ENCODE measurements around the gene MEGF11. TPM values are rescaled to one million over a fixed set of nuclear protein-coding genes. Genes with fewer than 3 reads are reported as not detected.

Gene MEGF11
- total RNA-seq, 2 experiments from 2014 or later = 3.3 to 6.8 TPM

- BruUV-seq (replicated peaks) = no TSS peak
- H3K4me1 ChIP-seq (ENCODE audit: insufficient read depth, low read length, poor library complexity, severe bottlenecking) = peaks cover 23% of the 10 kb centered on the region
- no peak overlapping the region for H3K4me3 ChIP-seq (ENCODE audit: low read depth, low read length, poor library complexity, severe bottlenecking)
- no peaks in the 10 kb centered on the region for H3K36me3 ChIP-seq (ENCODE audit: insufficient read depth, low read length)
- no peaks in the 10 kb centered on the region for H3K79me2 ChIP-seq (ENCODE audit: insufficient read depth, low read depth, low read length)
- no peaks in the 10 kb centered on the region for H3K9me2 ChIP-seq (ENCODE audit: insufficient read depth, low read length)
- TF ChIP-seq EZH2phosphoT487 (IDR thresholded peaks at IDR 0.05; ENCODE audit: borderline replicate concordance, low read depth, low read length) (no peak), CTCF (conservative IDR thresholded peaks at IDR 0.05; ENCODE audit: low read length) (no peak)
- POLR2A ChIA-PET = no interaction called here
- intact Hi-C loops (cut with micrococcal nuclease; ENCODE audit: unreplicated experiment) = no loop called here
- CTCF ChIA-PET (ENCODE audit: unreplicated experiment) = no interaction called here
- H4K20me1 ChIP-seq (ENCODE audit: insufficient read depth, low read length) = no peaks in the 10 kb centered on the region
- no peak for DNase-seq (ENCODE audit: low spot score)
- H3K4me2 ChIP-seq (ENCODE audit: low read length) = no peak overlapping the region
- H3K9me3 ChIP-seq (ENCODE audit: low read length) = no peaks in the 10 kb centered on the region
- H3K27ac ChIP-seq (ENCODE audit: low read depth, low read length, poor library complexity, severe bottlenecking) = no peak overlapping the region
- no peak overlapping the region for H2AFZ ChIP-seq (ENCODE audit: low read length)
Measured at GRCh38 chr15:65920121-65920520, 333.4 kb downstream of the MEGF11 start.

- Histone ChIP-seq H3K4me3 (ENCODE audit: low read depth, low read length, poor library complexity, severe bottlenecking) (no peak overlapping the region), H3K36me3 (ENCODE audit: insufficient read depth, low read length) (no peaks in the 10 kb centered on the region), H4K20me1 (ENCODE audit: insufficient read depth, low read length) (no peaks in the 10 kb centered on the region), H3K27ac (ENCODE audit: low read depth, low read length, poor library complexity, severe bottlenecking) (no peak overlapping the region), H3K4me1 (ENCODE audit: insufficient read depth, low read length, poor library complexity, severe bottlenecking) (peaks cover 30% of the 10 kb centered on the region), H3K9me2 (ENCODE audit: insufficient read depth, low read length) (no peaks in the 10 kb centered on the region), H3K79me2 (ENCODE audit: insufficient read depth, low read depth, low read length) (no peaks in the 10 kb centered on the region), H2AFZ (ENCODE audit: low read length) (no peak overlapping the region), H3K9me3 (ENCODE audit: low read length) (no peaks in the 10 kb centered on the region), H3K4me2 (ENCODE audit: low read length) (no peak overlapping the region)
- POLR2A ChIA-PET = no interaction called here
- TF ChIP-seq CTCF (conservative IDR thresholded peaks at IDR 0.05; ENCODE audit: low read length) = no peak
- no peak for TF ChIP-seq EZH2phosphoT487 (IDR thresholded peaks at IDR 0.05; ENCODE audit: borderline replicate concordance, low read depth, low read length)
- DNase-seq (ENCODE audit: low spot score) = no peak
- intact Hi-C loops (cut with micrococcal nuclease; ENCODE audit: unreplicated experiment) = no loop called here
- CTCF ChIA-PET (ENCODE audit: unreplicated experiment) = no interaction called here
- no TSS peak for BruUV-seq (replicated peaks)
Measured at GRCh38 chr15:65919353-65919752, 334.2 kb downstream of the MEGF11 start.

- Histone ChIP-seq H3K27ac (ENCODE audit: low read depth, low read length, poor library complexity, severe bottlenecking) (no peak overlapping the region), H2AFZ (ENCODE audit: low read length) (no peak overlapping the region), H3K4me2 (ENCODE audit: low read length) (no peak overlapping the region), H3K9me2 (ENCODE audit: insufficient read depth, low read length) (no peaks in the 10 kb centered on the region), H3K36me3 (ENCODE audit: insufficient read depth, low read length) (no peaks in the 10 kb centered on the region), H3K4me1 (ENCODE audit: insufficient read depth, low read length, poor library complexity, severe bottlenecking) (peaks cover 30% of the 10 kb centered on the region), H3K9me3 (ENCODE audit: low read length) (no peaks in the 10 kb centered on the region), H4K20me1 (ENCODE audit: insufficient read depth, low read length) (no peaks in the 10 kb centered on the region), H3K79me2 (ENCODE audit: insufficient read depth, low read depth, low read length) (no peaks in the 10 kb centered on the region), H3K4me3 (ENCODE audit: low read depth, low read length, poor library complexity, severe bottlenecking) (no peak overlapping the region)
- DNase-seq (ENCODE audit: low spot score) = no peak
- POLR2A ChIA-PET = no interaction called here
- TF ChIP-seq EZH2phosphoT487 (IDR thresholded peaks at IDR 0.05; ENCODE audit: borderline replicate concordance, low read depth, low read length) (no peak), CTCF (conservative IDR thresholded peaks at IDR 0.05; ENCODE audit: low read length) (no peak)
- no TSS peak for BruUV-seq (replicated peaks)
- intact Hi-C loops (cut with micrococcal nuclease; ENCODE audit: unreplicated experiment) = no loop called here
- CTCF ChIA-PET (ENCODE audit: unreplicated experiment) = no interaction called here
Measured at GRCh38 chr15:65918945-65919344, 334.6 kb downstream of the MEGF11 start.
